Uterus (tissue), 2 donors: ENCODE data around the gene LRRC4C.

Source experiments
- CTCF ChIP-seq, 4 experiments: fragments of 200-600 bp in 2 of 4; fragments of 450-650 bp in 2 of 4; sonication (generic) in 2 of 4; IDR thresholded peaks; one replicate each; pipeline ENCODE4 v1.5.1; 2016 to 2019; ENCODE audit warnings: antibody characterized with exemption in 4 of 4, mild to moderate bottlenecking in 2 of 4, moderate library complexity in 1 of 4
- POLR2A ChIP-seq, 2 donors: fragments of 450-650 bp; IDR thresholded peaks; one replicate each; pipeline ENCODE4 v1.6.1; 2016; ENCODE audit warnings: antibody characterized with exemption in 2 of 2, mild to moderate bottlenecking in 1 of 2, moderate library complexity in 1 of 2

- TF ChIP-seq CTCF (IDR thresholded peaks at IDR 0.05) = no peak
- TF ChIP-seq POLR2A (IDR thresholded peaks at IDR 0.05) = no peak
These were observed 1319.9 kb downstream of the LRRC4C start for GRCh38 chr11:40139536-40139935.
